Liver (tissue), 9 donors: Measurements from ENCODE around the gene JAGN1. TPM values are rescaled to one million over a fixed set of nuclear protein-coding genes. Genes with fewer than 3 reads are reported as not detected.

Experiments
- DNase-seq: peaks from one replicate; pipeline ENCODE4 v3.0.0-alpha.2; 2017; ENCODE audit warnings: low spot score
- H3K27ac ChIP-seq, 2 donors: one replicate each; pipeline ENCODE4 v1.7.0; 2013; ENCODE audit warnings: inconsistent platforms in 2 of 2, low read length in 2 of 2, control low read depth in 1 of 2, low read depth in 1 of 2, mild to moderate bottlenecking in 1 of 2
- H3K27me3 ChIP-seq, 4 donors: one replicate each; pipeline versions ENCODE4 v1.6.1 to v1.7.0; 2013; ENCODE audit warnings: low read length in 3 of 4, inconsistent platforms in 1 of 4, mild to moderate bottlenecking in 1 of 4, moderate library complexity in 1 of 4; ENCODE audit not compliant: control insufficient read depth in 4 of 4, insufficient read depth in 4 of 4
- H3K36me3 ChIP-seq, 4 donors: one replicate each; pipeline versions ENCODE4 v1.6.1 to v1.7.0; 2013; ENCODE audit warnings: low read length in 3 of 4, mild to moderate bottlenecking in 3 of 4, low read depth in 1 of 4, moderate library complexity in 1 of 4; ENCODE audit not compliant: control insufficient read depth in 4 of 4, insufficient read depth in 3 of 4
- H3K4me1 ChIP-seq, 4 donors: one replicate each; pipeline versions ENCODE4 v1.6.1 to v1.7.0; 2013; ENCODE audit warnings: low read length in 3 of 4, mild to moderate bottlenecking in 3 of 4, moderate library complexity in 1 of 4; ENCODE audit not compliant: control insufficient read depth in 4 of 4, insufficient read depth in 4 of 4
- H3K4me3 ChIP-seq, 3 donors: one replicate each; pipeline versions ENCODE4 v1.6.1 to v1.7.0; 2013; ENCODE audit warnings: low read length in 3 of 3, control low read depth in 1 of 3, low read depth in 1 of 3, mild to moderate bottlenecking in 1 of 3
- H3K9ac ChIP-seq, 2 donors: one replicate each; pipeline ENCODE4 v1.7.0; 2013; ENCODE audit warnings: low read length in 2 of 2, mild to moderate bottlenecking in 2 of 2, moderate library complexity in 2 of 2, control low read depth in 1 of 2, low read depth in 1 of 2
- H3K9me3 ChIP-seq, 4 donors: one replicate each; pipeline versions ENCODE4 v1.6.1 to v1.7.0; 2013; ENCODE audit warnings: low read length in 3 of 4; ENCODE audit not compliant: control insufficient read depth in 4 of 4
- ATF3 ChIP-seq: IDR thresholded peaks from 2 replicates; pipeline ENCODE4 v1.6.1; 2016; ENCODE audit warnings: antibody characterized with exemption
- CTCF ChIP-seq: fragments of 150-350 bp; IDR thresholded peaks from 2 replicates; pipeline ENCODE4 v1.5.1; 2017; ENCODE audit warnings: improper control_type of control experiment, low read depth, low read length; ENCODE audit not compliant: missing input control
- HNF4G ChIP-seq: IDR thresholded peaks from 2 replicates; pipeline ENCODE4 v1.6.1; 2016; ENCODE audit warnings: antibody characterized with exemption
- JUND ChIP-seq, 2 donors: IDR thresholded peaks; 2 replicates each; pipeline ENCODE4 v1.6.1; 2016; ENCODE audit warnings: antibody characterized with exemption in 2 of 2
- MAX ChIP-seq: IDR thresholded peaks from 2 replicates; pipeline ENCODE4 v1.6.1; 2016; ENCODE audit warnings: antibody characterized with exemption
- RAD21 ChIP-seq, 2 donors: IDR thresholded peaks; 2 replicates each; pipeline ENCODE4 v1.6.1; 2016; ENCODE audit warnings: antibody characterized with exemption in 2 of 2, mild to moderate bottlenecking in 2 of 2
- REST ChIP-seq: IDR thresholded peaks from 2 replicates; pipeline ENCODE4 v1.6.1; 2016; ENCODE audit warnings: antibody characterized with exemption, mild to moderate bottlenecking
- YY1 ChIP-seq: IDR thresholded peaks from 2 replicates; pipeline ENCODE4 v1.6.1; 2016; ENCODE audit warnings: antibody characterized with exemption, mild to moderate bottlenecking
- WGBS: extraction: QIAGEN DNeasy Blood & Tissue Kit; methylation state at CpG from one replicate; pipeline ENCODE4 v1.1.7; 2013; 5-methylcytosine and 5-hydroxymethylcytosine counted together
- polyA plus RNA-seq, 2 donors: library from polyadenylated mRNA; stranded (reverse) in 1 of 2; unstranded in 1 of 2; fragments of 200-250 nt in 1 of 2; fragments of >200 nt in 1 of 2; fragmentation: Nextera tagmentation in 1 of 2; extraction: Ambion mirVana in 1 of 2; gene quantifications; one replicate each; pipeline versions ENCODE4 v1.2.1 to v1.2.3, GENCODE V29; 2013 to 2015
- total RNA-seq, 2 donors: library from RNA; depleted of rRNA; stranded (reverse); fragments of >200 nt; gene quantifications; one replicate each; pipeline ENCODE4 v1.2.3, GENCODE V29; 2014
- donor health status: healthy.
- donor health status: healthy.
- donor health status: healthy.
- donor health status: healthy.
- donor health status: healthy.

The JAGN1 gene
- total and polyA plus RNA-seq, 4 donors = 18.0 to 46.8 (median 30.6) TPM

- Histone ChIP-seq H3K9me3 (no peaks in the 10 kb centered on the region), H3K4me3 (no peak overlapping the region), H3K9ac (no peak overlapping the region), H3K4me1 (peaks cover 0 to 8% (median 3%) of the 10 kb centered on the region in 4 donors), H3K36me3 (no peaks in the 10 kb centered on the region), H3K27me3 (no peaks in the 10 kb centered on the region), H3K27ac (no peak overlapping the region)
- TF ChIP-seq CTCF (no peak), YY1 (no peak), MAX (no peak), JUND (IDR thresholded peaks at IDR 0.05) (no peak), ATF3 (no peak), REST (no peak)
- WGBS = 90% methylated on average over 5 of the region's 5 CpGs
- no peak for DNase-seq
Measured at GRCh38 chr3:9861626-9862130, 28.7 kb upstream of the JAGN1 start.

GRCh38 chr3:9862391-9863057 is 27.9 kb upstream of the JAGN1 start:
- peak; percentile 30 for TF ChIP-seq CTCF
- TF ChIP-seq HNF4G = no peak
- TF ChIP-seq RAD21 (IDR thresholded peaks at IDR 0.05) = peak; percentile 54 to 76
- Histone ChIP-seq H3K4me1 (peaks cover 0 to 8% (median 3%) of the 10 kb centered on the region in 4 donors), H3K36me3 (no peaks in the 10 kb centered on the region), H3K9ac (no peak overlapping the region), H3K27me3 (no peaks in the 10 kb centered on the region), H3K4me3 (peak overlapping the region in 2 of 3 donors; percentile 43 to 52), H3K27ac (no peak overlapping the region), H3K9me3 (no peaks in the 10 kb centered on the region)
- peak; percentile 59 for DNase-seq
- 12% methylated on average over 45 of the region's 45 CpGs for WGBS
